ENCODE measurements around the gene DOCK3.
"Not testable (repeated sequence)": the region's sequence is repeated elsewhere in the genome, so short reads cannot be mapped to it uniquely, and the experiment has no call there.

The DOCK3 gene

DNA sequence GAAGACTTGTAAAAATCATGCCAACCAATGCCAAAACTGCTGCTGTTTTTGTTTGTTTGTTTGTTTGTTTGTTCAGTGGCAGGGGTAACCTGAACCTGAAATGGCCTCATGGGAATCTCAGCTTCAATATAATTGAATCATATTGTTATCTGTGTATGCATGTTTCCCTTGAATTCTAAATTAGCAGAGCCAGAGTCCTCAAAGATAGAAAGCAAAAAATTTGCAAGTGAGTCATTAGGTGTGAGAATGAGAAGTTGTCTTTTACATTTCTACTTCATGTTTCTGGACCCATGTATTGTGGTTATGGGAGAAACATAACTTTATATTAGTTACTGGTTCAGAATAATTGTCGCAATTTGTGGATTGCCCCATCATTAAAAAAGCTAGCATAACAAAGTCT, 249.2 kb downstream of the DOCK3 start:
- Histone ChIP-seq H3K27ac (replicated peaks) (no peak overlapping the region), H3K27me3 (ENCODE audit: insufficient read depth, poor library complexity, severe bottlenecking) (no peaks in the 10 kb centered on the region), H3K4me3 (replicated peaks; ENCODE audit: insufficient read depth, low read length) (no peak overlapping the region)
- TF ChIP-seq, protein P1, sequence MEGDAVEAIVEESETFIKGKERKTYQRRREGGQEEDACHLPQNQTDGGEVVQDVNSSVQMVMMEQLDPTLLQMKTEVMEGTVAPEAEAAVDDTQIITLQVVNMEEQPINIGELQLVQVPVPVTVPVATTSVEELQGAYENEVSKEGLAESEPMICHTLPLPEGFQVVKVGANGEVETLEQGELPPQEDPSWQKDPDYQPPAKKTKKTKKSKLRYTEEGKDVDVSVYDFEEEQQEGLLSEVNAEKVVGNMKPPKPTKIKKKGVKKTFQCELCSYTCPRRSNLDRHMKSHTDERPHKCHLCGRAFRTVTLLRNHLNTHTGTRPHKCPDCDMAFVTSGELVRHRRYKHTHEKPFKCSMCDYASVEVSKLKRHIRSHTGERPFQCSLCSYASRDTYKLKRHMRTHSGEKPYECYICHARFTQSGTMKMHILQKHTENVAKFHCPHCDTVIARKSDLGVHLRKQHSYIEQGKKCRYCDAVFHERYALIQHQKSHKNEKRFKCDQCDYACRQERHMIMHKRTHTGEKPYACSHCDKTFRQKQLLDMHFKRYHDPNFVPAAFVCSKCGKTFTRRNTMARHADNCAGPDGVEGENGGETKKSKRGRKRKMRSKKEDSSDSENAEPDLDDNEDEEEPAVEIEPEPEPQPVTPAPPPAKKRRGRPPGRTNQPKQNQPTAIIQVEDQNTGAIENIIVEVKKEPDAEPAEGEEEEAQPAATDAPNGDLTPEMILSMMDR (IDR thresholded peaks at IDR 0.05; ENCODE audit: insufficient read depth, low read length): no peak
- TF ChIP-seq GABPA (IDR thresholded peaks at IDR 0.05; ENCODE audit: low read depth) (no peak), POLR2AphosphoS5 (IDR thresholded peaks at IDR 0.05; ENCODE audit: low read depth) (no peak), SPI1 (IDR thresholded peaks at IDR 0.05; ENCODE audit: borderline replicate concordance, low read depth) (no peak)
- TF ChIP-seq, protein P2, sequence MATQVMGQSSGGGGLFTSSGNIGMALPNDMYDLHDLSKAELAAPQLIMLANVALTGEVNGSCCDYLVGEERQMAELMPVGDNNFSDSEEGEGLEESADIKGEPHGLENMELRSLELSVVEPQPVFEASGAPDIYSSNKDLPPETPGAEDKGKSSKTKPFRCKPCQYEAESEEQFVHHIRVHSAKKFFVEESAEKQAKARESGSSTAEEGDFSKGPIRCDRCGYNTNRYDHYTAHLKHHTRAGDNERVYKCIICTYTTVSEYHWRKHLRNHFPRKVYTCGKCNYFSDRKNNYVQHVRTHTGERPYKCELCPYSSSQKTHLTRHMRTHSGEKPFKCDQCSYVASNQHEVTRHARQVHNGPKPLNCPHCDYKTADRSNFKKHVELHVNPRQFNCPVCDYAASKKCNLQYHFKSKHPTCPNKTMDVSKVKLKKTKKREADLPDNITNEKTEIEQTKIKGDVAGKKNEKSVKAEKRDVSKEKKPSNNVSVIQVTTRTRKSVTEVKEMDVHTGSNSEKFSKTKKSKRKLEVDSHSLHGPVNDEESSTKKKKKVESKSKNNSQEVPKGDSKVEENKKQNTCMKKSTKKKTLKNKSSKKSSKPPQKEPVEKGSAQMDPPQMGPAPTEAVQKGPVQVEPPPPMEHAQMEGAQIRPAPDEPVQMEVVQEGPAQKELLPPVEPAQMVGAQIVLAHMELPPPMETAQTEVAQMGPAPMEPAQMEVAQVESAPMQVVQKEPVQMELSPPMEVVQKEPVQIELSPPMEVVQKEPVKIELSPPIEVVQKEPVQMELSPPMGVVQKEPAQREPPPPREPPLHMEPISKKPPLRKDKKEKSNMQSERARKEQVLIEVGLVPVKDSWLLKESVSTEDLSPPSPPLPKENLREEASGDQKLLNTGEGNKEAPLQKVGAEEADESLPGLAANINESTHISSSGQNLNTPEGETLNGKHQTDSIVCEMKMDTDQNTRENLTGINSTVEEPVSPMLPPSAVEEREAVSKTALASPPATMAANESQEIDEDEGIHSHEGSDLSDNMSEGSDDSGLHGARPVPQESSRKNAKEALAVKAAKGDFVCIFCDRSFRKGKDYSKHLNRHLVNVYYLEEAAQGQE (IDR thresholded peaks at IDR 0.05; ENCODE audit: insufficient replicate concordance, low read depth): no peak
- no peak for DNase-seq (ENCODE audit: low read depth in 1 of 2, low spot score in 1 of 2)

DNA sequence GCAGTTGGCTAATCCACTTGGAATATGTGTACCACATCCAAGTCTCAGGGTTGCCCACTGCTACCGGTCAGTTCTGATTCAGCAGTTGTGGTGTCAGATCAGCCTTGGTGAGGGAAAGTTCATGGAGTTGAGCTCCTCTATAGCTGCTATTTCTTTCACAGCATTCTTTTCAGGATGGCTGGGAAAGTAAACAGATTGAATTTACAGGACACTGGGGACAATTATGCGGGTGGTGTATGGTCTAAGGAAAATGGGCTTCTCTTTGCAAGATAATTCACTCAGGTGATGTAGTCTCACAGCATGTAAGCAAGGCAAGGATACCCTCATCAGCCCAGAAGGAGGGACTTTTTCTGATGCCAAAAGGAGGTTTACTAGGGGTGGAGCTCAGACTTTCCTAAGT, 249.9 kb downstream of the DOCK3 start:
- H3K27ac ChIP-seq (replicated peaks): no peak overlapping the region
- TF ChIP-seq GABPA (IDR thresholded peaks at IDR 0.05; ENCODE audit: low read depth) (no peak), SPI1 (IDR thresholded peaks at IDR 0.05; ENCODE audit: borderline replicate concordance, low read depth) (no peak), POLR2AphosphoS5 (IDR thresholded peaks at IDR 0.05; ENCODE audit: low read depth) (no peak)
- TF ChIP-seq, protein P2 (IDR thresholded peaks at IDR 0.05; ENCODE audit: insufficient replicate concordance, low read depth): no peak
- TF ChIP-seq, protein P1 (IDR thresholded peaks at IDR 0.05; ENCODE audit: insufficient read depth, low read length): no peak
- no peaks in the 10 kb centered on the region for H3K27me3 ChIP-seq (ENCODE audit: insufficient read depth, poor library complexity, severe bottlenecking)
- no peak for DNase-seq (ENCODE audit: low read depth in 1 of 2, low spot score in 1 of 2)
- H3K4me3 ChIP-seq (replicated peaks; ENCODE audit: insufficient read depth, low read length): no peak overlapping the region

DNA sequence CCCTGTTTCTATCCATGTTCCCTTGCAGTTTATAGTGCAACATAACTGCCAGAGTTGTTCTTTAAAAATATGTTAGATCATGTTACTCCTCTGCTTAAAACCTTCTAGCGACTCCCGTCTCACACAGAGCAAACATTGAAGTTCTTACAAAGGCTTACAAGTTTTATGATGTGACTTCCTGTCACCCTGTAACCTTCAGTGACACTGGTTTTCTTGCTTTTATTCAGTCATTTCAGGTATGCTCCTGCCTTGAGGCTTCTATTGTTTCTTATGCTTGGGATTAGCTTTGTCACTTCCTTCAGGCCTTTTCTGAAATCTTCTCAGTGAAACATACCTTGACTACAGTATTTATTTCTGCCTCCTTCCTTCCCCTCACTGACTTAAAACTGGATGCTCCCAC, 252.1 kb downstream of the DOCK3 start:
- Histone ChIP-seq H3K4me3 (replicated peaks; ENCODE audit: insufficient read depth, low read length) (no peak overlapping the region), H3K27me3 (ENCODE audit: insufficient read depth, poor library complexity, severe bottlenecking) (no peaks in the 10 kb centered on the region), H3K27ac (replicated peaks) (no peak overlapping the region)
- no peak for DNase-seq (ENCODE audit: low read depth in 1 of 2, low spot score in 1 of 2)
- TF ChIP-seq, protein P1 (IDR thresholded peaks at IDR 0.05; ENCODE audit: insufficient read depth, low read length): no peak

DNA sequence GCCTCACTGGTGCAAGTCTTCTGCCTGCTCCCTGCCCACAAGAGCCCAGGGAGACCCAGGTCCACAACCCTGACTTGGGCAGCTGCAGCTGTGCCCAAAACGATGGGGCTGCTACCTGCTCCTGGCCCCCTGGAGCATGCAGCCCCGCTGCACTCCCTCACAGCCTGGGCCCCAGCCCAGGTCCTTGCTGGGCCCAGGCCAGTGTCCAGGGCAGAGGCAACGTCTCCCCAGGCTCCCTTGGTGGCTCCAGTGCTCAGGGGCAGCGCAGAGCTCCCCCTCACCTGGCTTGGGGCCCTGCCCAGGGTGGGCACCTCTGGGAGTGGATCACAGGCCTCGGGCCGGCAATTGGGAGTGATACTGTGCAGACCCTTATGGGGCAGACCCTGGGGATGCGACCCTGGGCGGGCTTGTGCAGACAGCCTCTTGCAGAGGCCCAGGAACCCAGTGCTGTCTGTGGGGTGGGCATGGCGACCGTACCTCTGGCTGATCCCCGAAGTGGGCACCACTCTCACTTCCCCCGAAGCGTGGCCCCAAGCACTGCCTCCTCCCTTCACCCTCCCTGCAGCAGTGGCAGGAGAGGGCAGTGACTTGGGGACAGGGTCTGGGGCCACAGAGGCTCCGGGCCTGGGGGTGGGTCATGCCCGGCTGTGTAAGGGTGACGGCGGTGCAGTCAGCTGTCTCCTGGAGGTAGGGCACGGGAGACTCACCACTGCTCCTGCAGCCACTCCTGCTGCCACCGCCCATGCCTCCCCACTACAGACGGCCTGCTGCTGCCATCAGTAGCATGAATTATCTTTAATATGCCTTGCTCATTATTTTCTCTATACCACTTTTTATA, 255.9 kb downstream of the DOCK3 start:
- TF ChIP-seq, protein P1 (IDR thresholded peaks at IDR 0.05; ENCODE audit: insufficient read depth, low read length): no peak
- H3K27ac ChIP-seq (replicated peaks): no peak overlapping the region
- DNase-seq (ENCODE audit: low read depth in 1 of 2, low spot score in 1 of 2): no peak
- no peak overlapping the region for H3K4me3 ChIP-seq (replicated peaks; ENCODE audit: insufficient read depth, low read length)
- no peaks in the 10 kb centered on the region for H3K27me3 ChIP-seq (ENCODE audit: insufficient read depth, poor library complexity, severe bottlenecking)

DNA sequence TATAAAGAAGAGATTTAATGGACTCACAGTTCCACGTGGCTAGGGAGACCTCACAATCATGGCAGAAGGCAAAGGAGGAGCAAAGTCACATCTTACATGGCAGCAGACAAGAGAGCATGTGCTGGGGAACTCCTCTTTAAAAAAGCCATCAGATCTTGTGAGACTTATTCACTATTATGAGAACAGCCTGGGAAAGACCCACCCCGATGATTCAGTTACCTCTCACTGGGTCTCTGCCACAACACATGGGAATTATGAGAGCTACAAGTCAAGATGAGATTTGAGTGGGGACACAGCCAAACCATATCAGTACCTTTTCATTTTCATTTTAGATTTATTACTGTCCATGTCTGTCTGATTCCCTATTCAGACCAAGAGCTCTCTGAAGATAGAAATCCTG, 258.2 kb downstream of the DOCK3 start:
- DNase-seq (ENCODE audit: low read depth in 1 of 2, low spot score in 1 of 2); H3K4me3 ChIP-seq (replicated peaks; ENCODE audit: insufficient read depth, low read length); H3K27me3 ChIP-seq (ENCODE audit: insufficient read depth, poor library complexity, severe bottlenecking); H3K27ac ChIP-seq (replicated peaks): not testable (repeated sequence)

Measured in HL-60 (cell line).